IPS-18a (cell line): ENCODE measurements around the gene RERE.

Experiments used
- H3K27ac ChIP-seq: one replicate; pipeline ENCODE4 v1.5.1; 2013; ENCODE audit warnings: low read length
- H3K27me3 ChIP-seq: one replicate; pipeline ENCODE4 v1.6.1; 2013; ENCODE audit warnings: mild to moderate bottlenecking, low read length; ENCODE audit not compliant: control insufficient read depth, insufficient read depth
- H3K36me3 ChIP-seq: one replicate; pipeline ENCODE4 v1.6.1; 2013; ENCODE audit warnings: low read depth, low read length; ENCODE audit not compliant: control insufficient read depth
- H3K4me1 ChIP-seq: one replicate; pipeline ENCODE4 v1.6.1; 2013; ENCODE audit warnings: low read depth, low read length; ENCODE audit not compliant: control insufficient read depth
- H3K4me3 ChIP-seq: one replicate; pipeline ENCODE4 v1.5.1; 2013; ENCODE audit warnings: low read length
- H3K9ac ChIP-seq: one replicate; pipeline ENCODE4 v1.6.1; 2013; ENCODE audit warnings: mild to moderate bottlenecking, low read length, moderate library complexity
- H3K9me3 ChIP-seq: one replicate; pipeline ENCODE4 v1.6.1; 2013; ENCODE audit warnings: low read depth, low read length; ENCODE audit not compliant: control insufficient read depth

The RERE gene

DNA sequence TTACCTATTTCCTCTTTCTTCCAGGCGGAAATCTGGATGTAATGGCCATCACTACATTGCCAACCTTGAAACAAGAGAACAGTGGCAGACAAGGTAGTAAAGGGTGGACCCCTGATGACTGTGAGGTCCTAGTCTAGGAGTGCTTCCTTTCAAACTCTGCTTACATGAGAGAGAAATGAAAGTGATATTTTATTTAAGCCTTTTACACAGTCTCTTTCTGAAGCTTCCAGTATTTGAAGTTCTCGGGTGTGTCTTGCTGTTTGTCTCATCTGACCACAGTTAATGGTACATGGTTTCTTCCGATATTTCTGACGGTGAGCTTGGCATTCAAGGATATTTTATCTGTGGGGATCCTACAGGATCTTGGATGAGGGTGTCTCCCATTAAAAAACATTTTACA is 284.3 kb downstream of the RERE start:
- Histone ChIP-seq H3K9ac (no peak overlapping the region), H3K4me3 (no peak overlapping the region)

DNA sequence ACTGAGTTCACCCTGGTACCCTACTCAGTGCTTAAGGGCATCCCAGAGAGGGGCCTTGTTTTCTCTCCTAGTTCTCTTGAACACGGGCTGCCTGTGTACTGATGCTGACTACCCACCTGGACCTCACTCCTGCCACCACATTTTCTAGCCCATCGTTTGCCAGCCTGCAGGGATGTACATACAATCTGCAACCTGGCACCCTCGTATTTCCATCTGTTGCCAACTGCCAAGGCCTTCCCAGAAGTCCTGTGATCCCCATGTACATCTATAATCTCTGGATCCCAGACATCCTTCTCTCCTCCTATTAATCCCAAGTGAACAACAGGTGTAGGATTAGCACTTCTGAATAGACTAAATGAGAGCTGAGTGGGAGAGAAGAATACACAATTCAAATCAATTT is 287.5 kb downstream of the RERE start:
- peaks cover 23% of the 10 kb centered on the region for H3K4me1 ChIP-seq

More for the DNA sequence above, 284.3 kb downstream of the RERE start:
- no peaks in the 10 kb centered on the region for H3K27me3 ChIP-seq
- H3K4me1 ChIP-seq = no peaks in the 10 kb centered on the region
- H3K36me3 ChIP-seq = peaks cover 4% of the 10 kb centered on the region
- H3K27ac ChIP-seq = no peak overlapping the region
- H3K9me3 ChIP-seq = no peaks in the 10 kb centered on the region

DNA sequence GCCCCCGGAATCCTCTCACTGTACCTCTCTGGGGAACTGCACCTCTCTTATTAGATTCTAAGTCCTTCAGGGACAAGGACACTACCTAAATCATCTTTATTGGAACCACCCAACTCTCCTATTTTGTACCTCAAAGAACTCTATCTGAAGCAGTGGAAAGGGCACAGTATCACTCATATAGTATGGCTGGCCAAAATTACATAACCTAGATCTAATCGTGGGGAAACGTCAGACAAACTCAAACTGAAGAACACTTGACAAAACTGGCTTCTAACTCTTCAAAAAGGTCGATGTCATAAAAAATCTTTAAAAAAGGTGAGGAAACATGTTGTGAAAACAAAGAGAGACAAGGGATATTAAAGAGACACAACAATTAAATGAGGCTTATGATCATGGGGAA is 289.5 kb downstream of the RERE start:
- H3K4me3 ChIP-seq = no peak overlapping the region
- H3K27me3 ChIP-seq = no peaks in the 10 kb centered on the region
- no peak overlapping the region for H3K9ac ChIP-seq
- peaks cover 4% of the 10 kb centered on the region for H3K36me3 ChIP-seq
- peaks cover 29% of the 10 kb centered on the region for H3K4me1 ChIP-seq
- no peaks in the 10 kb centered on the region for H3K9me3 ChIP-seq
- H3K27ac ChIP-seq = no peak overlapping the region

More for the DNA sequence above, 287.5 kb downstream of the RERE start:
- Histone ChIP-seq H3K27ac (no peak overlapping the region), H3K4me3 (no peak overlapping the region), H3K36me3 (peaks cover 4% of the 10 kb centered on the region), H3K9me3 (no peaks in the 10 kb centered on the region), H3K27me3 (no peaks in the 10 kb centered on the region), H3K9ac (no peak overlapping the region)

DNA sequence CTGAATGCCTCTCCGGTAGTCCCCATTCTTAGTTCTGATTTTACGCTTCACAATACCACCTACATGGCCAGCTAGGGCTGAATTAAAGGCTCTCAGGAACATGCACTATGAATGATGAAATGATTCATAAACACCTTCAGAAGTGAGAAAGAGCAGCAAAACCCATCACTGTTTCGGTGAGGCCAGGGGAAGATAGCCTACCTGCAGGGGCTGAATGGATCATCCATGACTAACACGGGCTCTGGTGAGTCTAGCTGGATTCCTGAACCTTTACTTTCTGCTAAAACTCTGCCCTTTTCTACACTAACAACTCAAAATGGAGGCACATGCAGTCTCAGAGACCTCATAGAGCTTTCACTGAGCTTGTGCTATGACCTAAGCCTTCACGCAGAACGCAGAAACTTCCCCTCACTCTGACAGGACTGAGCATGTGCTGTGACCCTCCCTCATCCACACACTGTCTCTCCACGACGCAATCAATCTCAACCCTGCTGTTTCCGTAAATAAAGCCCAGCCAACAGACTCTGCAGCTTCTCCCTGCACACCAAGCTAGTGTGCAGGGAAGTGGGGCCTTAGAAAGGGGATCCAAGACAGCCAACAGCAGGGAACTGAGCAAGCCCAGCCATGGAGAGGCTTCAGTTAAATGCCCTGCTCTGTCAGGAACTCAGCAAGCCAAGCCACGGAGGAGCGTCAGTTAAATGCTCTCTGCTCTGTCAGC is 291.7 kb downstream of the RERE start:
- peak overlapping the region; percentile 5 for H3K9ac ChIP-seq
- peak overlapping the region; percentile 17 for H3K4me3 ChIP-seq
- H3K9me3 ChIP-seq = no peaks in the 10 kb centered on the region
- H3K4me1 ChIP-seq = peaks cover 30% of the 10 kb centered on the region
- H3K27me3 ChIP-seq = no peaks in the 10 kb centered on the region
- H3K27ac ChIP-seq = peak overlapping the region; percentile 51
- peaks cover 4% of the 10 kb centered on the region for H3K36me3 ChIP-seq

DNA sequence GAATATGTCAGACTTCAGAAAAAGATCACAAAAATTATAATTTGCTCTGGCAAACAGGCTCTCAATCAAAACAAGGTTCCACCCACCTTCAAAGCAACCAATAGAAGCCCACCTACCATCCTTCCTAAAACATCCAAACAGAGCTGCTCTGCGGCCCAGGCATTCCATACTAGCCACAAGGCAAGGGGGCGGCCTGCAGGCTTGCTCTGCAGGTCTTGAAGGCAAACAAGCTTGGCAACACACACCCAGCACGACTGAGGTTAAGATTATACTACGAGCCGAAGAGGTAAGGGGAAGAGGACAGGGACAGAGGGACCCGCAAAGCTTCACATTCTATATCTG is 292.3 kb downstream of the RERE start:
- Histone ChIP-seq H3K9ac (peak overlapping the region; percentile 5), H3K36me3 (peaks cover 4% of the 10 kb centered on the region), H3K27me3 (no peaks in the 10 kb centered on the region), H3K9me3 (no peaks in the 10 kb centered on the region), H3K4me3 (peak overlapping the region; percentile 17), H3K27ac (peak overlapping the region; percentile 51), H3K4me1 (peaks cover 32% of the 10 kb centered on the region)

DNA sequence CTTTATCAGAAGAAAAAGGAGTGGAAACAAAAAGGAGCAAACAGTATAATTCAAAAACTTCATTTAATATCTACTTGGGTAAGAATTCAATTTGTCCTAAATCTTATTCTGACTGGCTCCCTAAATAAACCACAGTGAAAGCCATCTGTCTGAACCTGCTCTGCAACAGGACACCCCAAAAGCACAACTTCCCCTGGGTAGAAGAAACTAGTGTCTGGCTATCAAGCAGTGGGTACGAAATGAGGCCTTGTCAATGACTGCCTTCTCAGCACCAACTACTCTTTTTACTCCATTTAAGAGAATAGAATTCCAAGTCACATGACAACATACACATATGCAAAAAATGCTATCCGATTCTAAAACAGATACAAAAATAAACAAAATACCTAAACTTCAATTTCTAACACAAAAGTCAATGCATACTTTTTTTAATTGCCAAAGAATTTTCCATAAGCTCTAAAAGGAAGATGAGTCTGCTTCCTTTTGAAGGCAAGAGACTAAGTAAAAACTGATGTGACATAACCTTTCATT is 292.7 kb downstream of the RERE start:
- Histone ChIP-seq H3K27me3 (no peaks in the 10 kb centered on the region), H3K27ac (no peak overlapping the region), H3K4me1 (peaks cover 32% of the 10 kb centered on the region), H3K9ac (no peak overlapping the region), H3K36me3 (peaks cover 4% of the 10 kb centered on the region), H3K9me3 (no peaks in the 10 kb centered on the region), H3K4me3 (no peak overlapping the region)

DNA sequence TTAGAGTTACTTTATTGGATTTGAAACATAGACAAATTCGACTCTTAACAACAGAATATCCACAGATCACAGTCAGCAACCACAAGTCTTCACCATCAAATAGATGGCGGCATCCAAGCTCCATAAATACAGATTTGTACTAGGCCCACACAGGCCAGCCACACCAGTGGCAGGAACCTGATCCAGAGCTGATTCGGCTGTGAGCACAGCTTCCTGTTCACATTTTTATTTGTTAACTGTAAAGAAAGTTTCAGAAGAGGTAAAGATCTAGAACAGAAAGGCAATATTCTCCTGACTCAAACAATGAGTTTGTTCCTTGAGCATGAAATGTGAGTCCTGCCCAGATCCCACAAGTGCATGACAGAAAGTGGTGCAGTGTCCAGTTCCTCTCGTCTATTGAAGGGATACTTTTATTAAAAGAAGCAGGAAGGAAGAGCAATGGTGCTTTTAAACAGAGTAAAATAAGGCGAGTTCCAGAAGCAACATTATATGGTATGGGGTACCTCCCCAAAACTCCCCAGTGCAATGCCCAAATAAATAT is 293.7 kb downstream of the RERE start:
- no peaks in the 10 kb centered on the region for H3K27me3 ChIP-seq
- peaks cover 4% of the 10 kb centered on the region for H3K36me3 ChIP-seq
- H3K27ac ChIP-seq = no peak overlapping the region
- H3K9ac ChIP-seq = no peak overlapping the region
- no peak overlapping the region for H3K4me3 ChIP-seq
- H3K9me3 ChIP-seq = no peaks in the 10 kb centered on the region
- peaks cover 32% of the 10 kb centered on the region for H3K4me1 ChIP-seq

DNA sequence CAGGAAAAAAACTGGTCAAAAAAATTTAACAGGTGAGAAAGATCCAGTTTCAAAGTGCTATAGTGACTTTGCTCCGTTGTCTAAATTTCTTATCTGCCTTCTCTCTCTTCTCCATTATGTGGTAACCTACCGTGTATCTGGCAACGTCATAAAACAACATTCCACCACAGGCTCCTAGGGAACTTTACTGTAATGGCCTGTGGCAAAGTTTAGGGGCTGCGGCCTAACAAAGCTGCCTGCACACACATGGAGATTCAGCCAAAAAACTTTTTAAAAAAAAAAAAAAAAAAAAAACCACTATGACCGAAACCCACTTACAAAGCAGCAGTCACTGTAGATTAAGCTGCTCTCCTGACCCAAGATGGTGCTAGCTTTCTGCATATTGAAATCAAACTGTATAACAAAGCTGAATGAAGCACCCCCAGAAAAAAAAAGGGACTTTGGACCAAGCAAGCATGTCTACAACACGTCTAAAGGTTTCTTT is 296.9 kb downstream of the RERE start:
- H3K9ac ChIP-seq = no peak overlapping the region
- no peaks in the 10 kb centered on the region for H3K27me3 ChIP-seq
- H3K9me3 ChIP-seq = no peaks in the 10 kb centered on the region
- peaks cover 26% of the 10 kb centered on the region for H3K4me1 ChIP-seq
- no peaks in the 10 kb centered on the region for H3K36me3 ChIP-seq
- H3K4me3 ChIP-seq = no peak overlapping the region
- H3K27ac ChIP-seq = no peak overlapping the region

DNA sequence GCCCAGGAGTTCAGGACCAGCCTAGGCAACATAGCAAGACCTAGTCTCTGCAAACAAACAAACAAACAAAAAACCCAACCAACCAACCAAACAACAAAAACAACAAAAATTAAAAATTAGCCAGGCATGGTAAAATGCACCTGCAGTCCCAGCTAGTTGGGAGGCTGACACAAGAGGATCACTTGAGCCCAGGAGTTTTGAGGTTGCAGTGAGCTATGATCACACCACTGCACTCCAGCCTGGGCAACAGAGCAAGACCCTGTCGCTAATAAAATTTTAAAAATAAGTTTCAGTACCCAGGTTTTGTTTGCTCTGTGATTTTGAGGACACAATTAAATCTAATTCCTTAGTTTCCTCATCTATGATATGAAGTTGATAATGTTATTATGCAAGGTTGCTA is 298.3 kb downstream of the RERE start:
- Histone ChIP-seq H3K36me3 (no peaks in the 10 kb centered on the region), H3K4me3 (no peak overlapping the region), H3K27me3 (no peaks in the 10 kb centered on the region), H3K4me1 (peaks cover 14% of the 10 kb centered on the region), H3K27ac (no peak overlapping the region), H3K9ac (no peak overlapping the region), H3K9me3 (no peaks in the 10 kb centered on the region)

DNA sequence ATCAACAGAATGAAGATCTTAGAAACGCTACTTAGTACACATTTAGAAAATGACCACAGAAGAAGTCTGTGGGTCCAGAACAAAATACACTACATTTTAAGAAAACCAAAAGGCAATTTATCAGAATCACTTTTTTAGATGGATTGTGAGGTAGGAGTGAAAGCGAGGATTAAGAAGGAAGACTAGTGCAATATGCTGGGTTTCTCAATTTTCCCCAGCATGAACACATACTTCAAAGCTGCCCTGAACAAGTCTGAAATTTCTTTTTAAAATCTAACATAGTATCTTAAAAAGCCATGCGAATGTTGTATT is 299.0 kb downstream of the RERE start:
- H3K4me1 ChIP-seq = peaks cover 14% of the 10 kb centered on the region
- H3K27ac ChIP-seq = no peak overlapping the region
- H3K27me3 ChIP-seq = no peaks in the 10 kb centered on the region
- no peaks in the 10 kb centered on the region for H3K9me3 ChIP-seq
- H3K9ac ChIP-seq = no peak overlapping the region
- no peaks in the 10 kb centered on the region for H3K36me3 ChIP-seq
- no peak overlapping the region for H3K4me3 ChIP-seq

DNA sequence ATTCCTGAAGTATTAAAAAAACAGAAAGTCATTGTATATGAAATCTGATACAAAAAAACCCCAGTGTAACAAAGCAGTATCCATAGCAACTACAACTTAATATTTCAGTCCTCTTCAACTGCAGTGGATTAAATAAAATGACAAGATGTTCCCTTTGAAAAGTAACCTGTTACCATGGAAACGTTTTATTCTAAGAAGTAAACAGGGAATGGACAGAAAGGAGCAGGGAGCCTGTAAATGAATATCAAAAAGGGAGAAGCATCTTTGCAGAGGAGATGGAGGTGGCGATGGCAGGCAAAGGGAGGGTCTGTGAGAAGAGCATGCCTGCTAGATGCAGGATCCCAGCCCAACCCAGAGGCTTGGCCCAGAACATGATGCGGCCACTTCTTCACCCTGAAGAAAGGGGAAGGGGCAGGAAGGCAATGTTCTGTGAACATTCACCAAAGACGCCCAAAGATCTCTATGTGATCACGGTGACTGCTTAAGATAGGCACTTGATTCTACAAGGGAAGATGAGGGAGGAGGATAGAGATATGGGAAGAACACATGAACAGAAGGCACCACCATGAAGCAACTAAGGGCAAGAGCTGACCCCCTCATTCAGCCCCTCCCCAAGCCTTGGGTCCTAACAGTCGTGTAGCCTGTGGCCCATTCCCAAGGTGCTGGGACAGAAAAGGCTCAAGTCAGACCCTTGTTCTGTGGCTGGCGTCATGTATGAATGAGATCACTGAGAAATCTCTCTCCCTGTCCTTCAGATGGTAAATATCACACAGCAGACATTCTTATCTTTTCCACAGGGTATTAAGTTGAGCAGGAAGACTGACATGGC is 299.6 kb downstream of the RERE start:
- H3K27ac ChIP-seq = peak overlapping the region; percentile 17
- H3K4me3 ChIP-seq = no peak overlapping the region

More for the DNA sequence above, 299.6 kb downstream of the RERE start:
- Histone ChIP-seq H3K9me3 (no peaks in the 10 kb centered on the region), H3K4me1 (peaks cover 14% of the 10 kb centered on the region), H3K27me3 (no peaks in the 10 kb centered on the region), H3K36me3 (no peaks in the 10 kb centered on the region), H3K9ac (no peak overlapping the region)
